Stimulated activated CD4-positive, alpha-beta T cell treated with anti-CD3 and anti-CD28 coated beads, TNF-alpha, amount 100 ng/mL, for 24 hours (primary cell): ENCODE data around the gene ESPL1.

Experiments
- DNase-seq, 3 experiments: peaks; one replicate each; pipeline ENCODE4 v3.0.0-alpha.2; 2020; ENCODE audit warnings: low read depth in 3 of 3

Gene ESPL1

DNA sequence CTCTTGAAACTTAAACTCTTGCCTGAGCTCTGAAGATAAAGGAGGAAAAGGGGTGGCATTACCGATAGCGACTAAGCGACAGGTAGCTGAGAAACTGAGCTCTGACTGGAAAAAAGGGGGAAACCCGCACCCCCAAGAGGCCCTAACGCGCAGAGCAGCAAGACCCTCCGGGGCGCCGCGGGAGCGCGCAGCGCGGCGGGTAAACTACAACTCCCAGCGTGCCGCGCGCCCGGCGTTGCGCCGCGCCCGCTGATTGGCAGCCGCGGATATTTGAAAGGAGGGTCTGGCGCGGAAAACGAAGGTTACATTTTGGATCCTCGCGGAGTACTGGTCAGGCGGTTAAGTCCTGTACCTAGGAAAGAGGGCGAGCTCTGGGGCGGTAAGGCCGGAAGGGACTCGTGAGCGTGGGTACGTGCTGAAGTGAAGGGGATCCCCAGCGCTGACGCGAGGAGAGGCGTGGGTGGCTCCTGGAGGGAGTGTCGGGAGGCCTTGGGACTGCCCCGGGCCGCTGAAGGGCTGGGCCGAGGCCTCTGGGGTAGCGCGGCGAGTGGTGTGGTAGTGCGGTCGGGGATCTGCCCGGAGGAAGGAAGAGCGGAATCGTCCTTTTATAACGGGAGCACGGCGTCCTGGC lies at the start of gene ESPL1:
Gene ESPL1 (plus strand): TSS at position 301 of the 631 bp plus-strand sequence. CDS start 468 bp downstream, outside the sequence.
- peak; percentile 60 to 90 (median 69) for DNase-seq

DNA sequence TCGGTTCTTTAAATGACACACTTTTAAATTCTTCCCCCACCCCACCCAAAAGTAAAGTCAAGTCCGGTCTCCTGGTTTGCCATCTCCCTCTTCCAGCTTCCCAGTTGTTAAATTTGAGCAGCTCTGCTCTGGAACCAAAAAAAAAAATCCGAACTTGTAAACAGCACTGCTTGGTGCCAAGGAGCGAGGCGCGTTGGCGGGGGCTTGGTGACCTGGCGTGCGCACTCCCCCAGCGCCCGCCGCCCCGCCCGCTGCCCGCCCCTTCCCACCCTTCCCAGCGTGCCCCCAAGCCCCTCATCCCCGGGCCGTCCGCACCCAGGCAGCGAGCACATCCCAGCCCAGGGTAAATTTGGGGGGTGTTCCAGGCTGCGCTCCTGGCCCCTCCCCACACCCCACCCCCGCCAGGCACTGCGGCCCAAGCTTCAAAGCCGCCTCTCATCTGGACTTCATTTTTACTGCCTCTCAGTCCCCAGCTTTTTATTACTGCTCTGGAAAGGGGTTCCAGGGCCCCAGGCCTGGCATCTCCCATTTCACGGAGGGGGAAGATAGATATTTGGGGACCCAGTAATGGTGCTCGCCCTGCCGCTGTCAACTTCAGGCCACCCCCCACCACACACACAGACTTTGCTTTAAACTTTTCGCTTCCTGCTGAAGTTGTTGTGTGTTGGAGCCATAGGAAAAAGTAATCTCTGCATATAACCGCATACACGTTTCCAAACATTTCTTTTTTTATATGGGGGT lies 49.4 kb upstream of the ESPL1 start:
- DNase-seq, result no peak

DNA sequence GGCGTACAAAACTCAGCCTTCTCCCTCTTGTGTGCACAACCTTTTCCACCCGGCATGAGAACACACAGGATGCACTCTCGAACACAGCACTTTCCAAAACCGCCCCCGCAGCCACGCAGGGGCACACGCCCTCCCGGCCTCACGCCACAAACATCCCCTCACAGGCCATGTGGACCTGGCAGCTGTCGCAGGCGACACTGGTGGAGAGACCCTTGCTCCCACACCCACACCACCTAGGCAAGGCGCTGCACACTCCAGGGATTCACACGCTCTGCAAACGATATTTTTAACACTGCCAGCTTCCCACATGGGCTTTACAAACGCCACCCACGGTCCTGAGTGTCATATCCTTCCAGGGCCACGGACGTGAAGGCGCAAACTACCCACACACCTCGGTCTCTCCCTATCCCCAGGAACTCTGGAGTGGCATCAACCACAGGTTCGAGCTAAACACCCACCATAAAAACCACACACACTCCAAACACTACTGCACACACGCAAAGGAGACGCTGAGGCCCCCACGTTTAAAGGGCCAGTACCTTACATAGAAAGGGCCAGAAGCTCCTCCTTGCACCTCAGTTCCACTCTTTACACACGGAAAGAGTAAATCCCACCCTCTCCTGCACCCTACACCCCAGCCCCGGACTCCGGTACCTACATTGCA lies 48.7 kb upstream of the ESPL1 start:
- peak; percentile 49 to 76 (median 67) for DNase-seq

DNA sequence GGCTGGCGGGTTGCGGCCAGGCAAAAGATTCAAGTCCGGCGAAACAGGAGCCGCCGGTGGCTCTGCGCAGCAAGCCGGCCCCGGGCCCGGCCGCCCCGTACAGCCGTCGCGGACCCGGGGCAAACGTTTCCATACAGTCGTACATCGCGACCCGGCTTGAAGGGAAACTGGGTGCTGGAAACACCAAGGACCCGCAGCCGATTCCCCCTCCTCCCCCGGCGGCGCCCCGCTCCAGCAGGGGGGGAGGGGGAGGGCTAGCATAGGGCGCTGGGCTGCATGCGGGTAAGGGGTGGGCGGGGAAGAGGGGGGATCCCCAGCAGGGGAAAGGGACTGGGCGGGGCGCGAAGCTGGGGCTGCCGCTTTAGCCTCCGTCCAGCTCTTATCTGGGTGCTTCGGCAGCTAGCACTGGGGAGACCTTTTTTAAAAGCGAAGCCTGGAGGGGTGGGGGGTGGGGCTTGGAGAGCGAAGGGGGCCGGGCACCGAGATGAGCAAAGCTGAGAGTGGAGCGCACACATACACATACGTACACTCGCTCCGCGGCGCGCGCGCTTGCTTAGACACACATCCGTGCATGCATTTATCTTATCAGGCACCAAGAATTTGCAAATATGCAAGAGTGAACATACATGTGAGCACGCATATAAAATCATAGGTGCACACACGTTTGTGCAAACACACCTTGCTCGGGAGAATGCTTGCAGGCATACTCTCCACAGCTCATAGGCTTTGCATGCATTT lies 48.0 kb upstream of the ESPL1 start:
- DNase-seq, result peak; percentile 56 to 75 (median 58)

DNA sequence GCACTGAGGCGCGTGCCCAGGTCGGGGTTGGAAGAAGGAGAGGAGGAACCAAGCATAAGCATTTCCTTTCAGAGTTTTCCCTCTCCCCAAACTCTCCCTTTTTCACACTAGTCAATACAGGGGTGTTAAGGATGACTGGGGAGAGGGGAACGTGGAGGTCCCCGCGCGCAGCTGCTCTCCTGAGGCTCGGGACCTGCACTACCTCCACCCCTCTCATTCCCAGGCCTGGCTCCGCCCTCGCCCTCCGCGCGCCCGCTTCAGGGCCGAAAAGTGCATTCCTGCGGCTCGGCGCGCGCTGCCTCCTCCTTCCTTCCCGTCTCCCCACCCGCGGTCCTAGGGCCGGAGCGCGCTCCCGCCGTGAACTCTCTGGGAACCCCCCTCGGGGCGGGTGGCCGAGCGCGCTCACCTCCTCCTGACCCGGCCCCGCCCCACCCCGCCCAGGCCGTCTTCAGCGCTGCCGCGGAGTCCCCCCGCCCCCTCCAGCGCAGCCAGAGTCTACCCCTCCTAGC lies 47.4 kb upstream of the ESPL1 start:
- peak; percentile 48 to 82 (median 62) for DNase-seq

DNA sequence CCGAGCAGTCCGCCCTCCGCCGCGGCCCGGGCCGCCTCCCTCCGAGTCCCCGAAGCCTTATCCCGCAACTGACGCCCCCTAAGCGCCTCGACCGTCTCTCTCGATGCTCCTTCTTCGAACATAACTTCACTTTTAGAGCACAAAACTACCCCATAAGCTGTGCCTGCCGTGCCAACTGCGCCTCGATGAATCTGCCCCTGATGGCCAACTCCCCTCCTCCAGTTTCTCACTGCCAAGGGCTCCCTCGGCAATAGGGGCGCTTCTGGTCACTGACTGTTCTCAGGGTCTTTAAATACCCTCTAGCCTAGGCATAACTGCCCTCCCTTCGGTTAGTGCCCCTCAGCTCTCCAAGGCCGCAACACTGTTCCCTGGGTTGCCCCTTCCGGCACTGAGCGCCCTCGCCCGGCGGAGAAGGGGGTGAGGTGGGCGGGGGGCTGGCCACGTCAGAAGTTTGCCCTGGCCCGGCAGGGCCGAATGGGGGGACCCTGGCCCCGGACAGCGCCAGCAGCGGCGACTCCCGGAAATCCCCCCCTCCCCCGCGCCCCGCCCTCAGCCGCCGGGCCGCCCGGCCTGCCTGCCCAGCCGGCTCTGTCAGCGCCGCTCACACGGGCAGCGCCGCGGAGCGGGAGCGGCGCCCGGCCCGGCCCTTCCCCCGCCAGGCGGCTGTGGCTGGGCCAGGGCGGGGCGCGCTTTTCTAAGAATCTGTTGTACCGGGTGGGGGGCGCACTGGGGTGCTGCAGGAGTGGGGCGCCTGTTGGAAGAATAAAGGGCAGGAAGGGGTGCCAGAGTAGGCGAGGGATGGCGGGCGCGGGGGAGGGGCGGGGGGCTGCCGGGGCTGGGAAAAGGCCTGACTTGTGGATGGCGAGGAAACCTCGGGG lies 46.7 kb upstream of the ESPL1 start:
- DNase-seq, result peak in 1 of 3 experiments; percentile 37

DNA sequence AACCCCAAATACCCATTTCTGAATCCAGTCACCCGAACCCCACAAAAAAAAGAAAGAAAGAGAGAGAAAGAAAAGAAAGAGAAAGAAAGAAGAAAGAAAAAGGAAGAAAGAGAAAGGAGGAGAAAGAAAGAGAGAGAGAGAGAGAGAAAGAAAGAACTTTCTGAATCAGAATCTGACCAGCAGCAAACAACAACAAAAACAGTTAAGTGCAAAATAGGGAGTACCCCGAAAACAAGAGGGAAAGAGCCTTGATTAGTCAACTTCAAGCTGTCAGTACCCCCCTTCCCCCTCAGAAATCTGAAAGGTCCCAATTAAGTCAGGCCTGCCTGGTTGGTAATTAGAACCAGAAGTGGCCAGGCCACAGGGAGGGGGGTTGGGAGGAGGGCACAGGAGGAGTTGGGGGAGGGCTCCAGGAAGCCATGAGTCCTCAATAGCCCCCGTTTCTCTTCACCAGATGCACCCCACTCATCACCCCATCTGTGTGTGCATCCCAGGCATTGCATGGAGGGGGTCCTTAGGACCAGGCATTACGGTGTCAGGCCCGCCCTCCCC lies 45.9 kb upstream of the ESPL1 start:
- no peak for DNase-seq

DNA sequence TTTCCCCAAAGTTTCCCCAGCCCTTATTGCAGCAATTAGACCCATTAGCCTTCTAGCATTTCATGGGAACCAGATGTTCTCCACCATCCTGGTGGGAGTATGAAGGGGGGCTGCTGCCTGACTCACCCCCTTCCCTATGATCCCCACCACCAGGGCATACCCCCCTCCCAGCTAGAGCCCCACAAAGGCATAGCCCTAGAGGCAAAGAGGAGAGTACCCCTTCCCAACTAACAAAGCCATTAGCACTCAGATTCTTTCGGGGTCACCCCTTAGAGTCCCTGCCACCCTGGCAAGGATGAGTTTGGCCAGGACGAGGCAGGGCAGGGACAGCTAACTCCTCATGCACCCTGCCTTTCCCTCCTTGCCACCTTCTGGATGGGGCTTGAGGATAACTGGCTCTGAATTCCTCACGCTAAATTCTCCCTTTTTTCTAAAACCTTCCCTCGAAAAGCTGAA lies 45.3 kb upstream of the ESPL1 start:
- no peak for DNase-seq

DNA sequence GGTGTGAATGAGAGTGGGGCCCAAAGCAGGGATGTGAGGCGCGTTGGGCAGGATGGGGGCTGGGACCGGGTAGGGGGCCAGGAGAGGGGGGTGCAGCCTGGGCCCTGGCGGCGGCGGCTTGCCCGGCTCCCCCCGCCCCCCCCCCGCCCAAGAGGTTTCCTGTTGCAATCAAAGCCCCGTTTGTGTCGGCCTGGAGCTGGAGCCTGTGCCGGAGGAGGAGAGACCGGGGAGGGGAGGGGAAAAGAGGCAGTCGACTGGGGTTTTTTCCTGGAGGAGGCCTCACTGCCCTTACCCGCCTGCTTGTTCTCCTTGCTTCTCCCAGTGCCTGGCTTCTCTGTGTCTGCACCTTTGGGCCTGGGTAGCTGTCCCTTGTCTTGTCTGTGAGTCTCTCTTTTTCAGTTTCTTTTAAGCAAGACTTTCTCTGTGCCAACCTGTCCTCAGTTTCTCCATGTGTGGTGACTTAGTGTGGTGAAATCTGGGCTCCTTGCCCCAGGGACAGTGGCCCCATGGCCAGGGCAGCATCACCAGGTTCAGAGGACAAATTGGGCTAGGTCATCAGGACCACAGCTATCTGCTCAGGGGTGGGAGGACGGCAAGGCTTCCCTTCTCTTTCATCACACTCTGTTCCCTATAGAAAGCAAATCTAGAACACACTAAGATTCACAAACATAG lies 44.6 kb upstream of the ESPL1 start:
- no peak for DNase-seq

DNA sequence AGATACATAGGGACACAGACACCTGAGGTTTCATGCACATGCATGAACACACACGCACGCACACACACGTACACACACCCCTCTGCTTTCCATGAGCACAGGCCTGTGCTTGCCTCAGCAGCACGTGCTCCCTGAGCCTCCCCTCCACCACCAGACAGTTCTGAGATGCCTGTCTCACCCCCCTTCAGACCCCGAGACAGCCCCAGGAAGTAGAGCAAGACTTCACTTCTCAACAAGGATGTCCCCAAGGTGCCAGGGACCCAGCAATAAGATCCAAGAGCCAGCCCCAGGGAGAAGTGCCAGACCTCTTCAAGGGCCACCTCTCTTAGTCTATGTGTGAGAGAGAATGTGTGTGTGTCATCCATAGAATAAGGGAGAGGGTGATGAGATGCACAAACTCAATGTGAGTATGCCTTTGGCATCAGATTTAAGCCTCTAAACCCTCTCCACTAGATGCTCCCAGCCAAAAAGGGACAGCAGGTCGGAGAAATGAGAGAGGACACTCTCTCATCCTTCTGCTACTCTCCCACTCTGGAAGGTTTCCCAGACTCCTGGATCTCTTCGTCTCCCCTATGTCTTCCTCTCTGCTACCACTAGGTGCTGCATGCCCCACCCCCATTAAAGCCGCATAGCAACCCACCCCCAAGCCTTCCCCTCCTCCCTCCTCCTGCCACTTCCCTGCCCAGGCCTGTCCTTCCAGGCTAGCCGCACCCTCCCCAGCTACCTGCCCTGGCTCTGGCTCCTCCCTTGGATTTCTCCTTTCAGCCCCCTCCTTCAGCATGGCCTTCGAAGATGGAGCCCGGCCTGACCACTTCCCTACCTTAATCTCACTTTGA lies 43.8 kb upstream of the ESPL1 start:
- DNase-seq, result no peak

DNA sequence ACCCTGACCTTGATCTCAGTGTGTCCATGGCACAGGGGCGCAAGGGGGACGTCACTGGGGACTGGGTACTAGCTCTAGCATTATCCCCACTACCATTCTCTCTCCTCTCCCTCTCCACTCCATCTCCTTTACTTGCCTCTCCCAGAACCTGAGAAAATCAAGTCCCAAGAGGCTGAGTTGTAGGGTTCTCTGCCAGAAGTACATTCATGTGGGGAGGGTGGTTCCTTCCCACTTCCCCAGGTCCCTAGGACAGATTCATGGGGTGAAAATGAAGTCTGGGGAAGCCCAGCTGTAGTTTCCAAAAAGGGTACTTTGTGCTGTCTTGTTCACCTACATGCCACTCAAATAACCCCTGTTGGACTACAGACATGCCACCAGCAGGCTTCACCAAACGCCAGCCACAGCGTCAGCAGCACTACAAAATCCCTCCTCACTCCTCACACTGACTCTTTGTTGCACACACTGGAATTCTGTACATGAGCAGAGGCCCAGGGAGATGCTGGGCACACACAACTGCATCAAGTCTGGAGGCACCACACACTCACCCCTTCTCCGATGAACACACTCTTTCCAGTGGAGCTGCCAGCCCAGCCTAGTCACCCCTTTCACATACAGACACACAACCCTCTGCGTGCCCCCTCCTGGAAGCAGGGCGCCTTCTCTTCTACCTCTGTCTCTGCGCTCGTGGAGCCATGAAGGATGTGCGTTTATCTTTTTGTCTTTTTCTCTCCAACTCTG lies 43.0 kb upstream of the ESPL1 start:
- no peak for DNase-seq

DNA sequence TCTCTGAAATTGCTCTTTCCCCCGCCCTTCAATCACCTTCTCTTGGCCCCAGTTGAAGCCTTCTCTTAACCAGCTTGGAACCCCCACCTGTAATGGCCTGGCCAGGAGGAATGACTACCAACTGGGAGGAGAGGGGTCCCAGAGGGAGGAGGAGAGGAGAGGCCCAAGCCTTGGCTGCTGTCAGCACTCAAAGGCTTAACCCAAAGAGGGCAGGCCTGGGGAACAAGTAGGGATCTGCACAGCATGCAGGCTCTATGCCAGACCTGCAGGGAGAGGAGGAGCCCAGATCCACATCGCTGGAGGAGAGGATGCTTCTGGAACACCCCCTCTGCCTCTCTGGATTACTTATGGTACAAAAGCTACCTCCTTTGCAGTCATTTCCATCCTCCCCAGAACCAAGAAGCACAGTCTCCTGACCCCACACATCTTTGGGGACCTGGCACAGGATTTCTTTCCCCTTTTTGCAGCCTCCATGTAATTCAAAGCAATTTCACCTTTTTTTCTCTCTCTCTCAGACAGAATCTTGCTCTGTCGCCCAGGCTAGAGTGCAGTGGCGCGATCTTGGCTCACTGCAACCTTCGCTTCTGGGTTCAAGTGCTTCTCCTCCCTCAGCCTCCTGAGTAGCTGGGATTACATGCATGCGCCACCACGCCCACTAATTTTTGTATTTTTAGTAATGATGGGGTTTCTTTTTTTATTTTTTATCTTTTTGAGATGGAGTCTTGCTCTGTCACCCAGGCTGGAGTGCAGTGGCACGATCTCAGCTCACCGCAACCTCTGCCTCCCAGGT lies 42.3 kb upstream of the ESPL1 start:
- DNase-seq, result no peak

DNA sequence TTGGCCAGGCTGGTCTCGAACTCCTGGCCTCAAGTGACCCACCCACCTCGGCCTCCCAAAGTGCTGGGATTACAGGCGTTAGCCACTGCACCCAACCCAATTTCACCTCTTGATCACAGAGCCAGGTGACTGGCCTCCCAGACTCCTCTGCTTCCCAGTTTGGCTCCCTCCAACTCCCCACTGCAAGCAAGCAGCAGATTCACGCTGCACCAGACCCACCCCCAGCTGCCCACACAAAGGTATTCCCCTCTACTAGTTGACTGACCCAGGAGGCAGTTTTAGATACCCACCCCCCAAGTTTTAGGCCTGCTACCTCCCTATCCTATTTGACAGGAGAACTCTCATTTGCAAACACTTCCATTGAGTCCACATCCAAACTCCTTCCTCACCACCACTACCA lies 41.3 kb upstream of the ESPL1 start:
- no peak for DNase-seq

DNA sequence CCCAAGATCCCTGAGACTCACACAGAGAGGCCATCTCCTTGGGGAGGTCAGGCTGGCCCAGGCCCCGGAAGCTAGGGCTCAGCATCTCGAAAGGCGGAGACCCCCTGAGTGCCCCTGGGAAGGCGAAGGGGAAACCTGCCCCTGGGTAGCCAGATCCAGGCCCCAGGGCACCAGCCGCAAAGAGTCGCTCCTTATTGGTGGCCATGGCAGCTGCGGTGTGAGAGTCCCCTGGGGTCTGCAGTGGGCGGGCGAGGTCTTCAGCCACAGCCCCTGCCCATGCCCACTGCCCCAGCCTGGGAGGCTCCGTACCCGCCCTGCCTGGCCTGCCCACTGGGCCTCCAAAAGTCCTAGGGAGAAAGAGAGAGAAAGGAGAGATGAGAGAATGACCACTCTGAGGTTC lies 40.8 kb upstream of the ESPL1 start:
- no peak for DNase-seq

DNA sequence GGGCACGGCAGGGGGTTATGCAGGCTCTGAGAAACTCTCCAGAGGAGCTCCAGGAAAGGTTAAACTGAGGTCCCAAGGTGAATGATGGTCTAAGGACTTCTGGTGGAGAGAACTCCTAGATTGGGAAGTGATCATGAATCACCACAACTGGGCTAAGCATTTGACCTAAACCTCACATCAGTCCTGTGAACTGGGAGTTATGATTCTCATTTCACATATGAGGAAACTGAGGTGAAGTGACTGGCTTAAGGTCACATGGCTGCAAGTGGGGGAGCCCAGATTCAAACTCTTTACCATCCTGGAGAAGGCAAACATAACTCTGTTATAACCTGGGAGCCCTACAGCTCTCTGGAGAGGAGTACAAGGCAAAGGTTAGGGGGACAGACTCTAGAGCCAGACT lies 40.3 kb upstream of the ESPL1 start:
- no peak for DNase-seq

DNA sequence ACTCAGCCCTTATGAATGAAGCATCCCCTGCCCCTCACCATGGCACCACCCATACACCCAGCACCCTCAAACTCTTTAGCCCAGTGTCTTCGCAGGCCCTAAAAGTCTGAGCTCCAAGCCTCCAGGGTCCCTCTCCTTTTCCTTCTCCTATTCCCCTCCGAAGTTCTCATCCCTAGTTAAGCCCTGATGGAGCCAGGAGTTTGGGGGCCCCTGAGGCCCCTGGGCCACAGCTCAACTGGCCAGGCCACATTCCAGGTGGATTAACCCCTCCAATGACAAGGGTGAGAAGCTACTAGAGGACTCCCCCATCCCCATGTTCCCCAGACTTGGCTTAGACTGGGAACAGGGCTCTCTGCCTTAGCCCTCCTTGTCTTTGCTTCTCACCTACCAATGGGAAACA lies 38.6 kb upstream of the ESPL1 start:
- DNase-seq, result no peak

DNA sequence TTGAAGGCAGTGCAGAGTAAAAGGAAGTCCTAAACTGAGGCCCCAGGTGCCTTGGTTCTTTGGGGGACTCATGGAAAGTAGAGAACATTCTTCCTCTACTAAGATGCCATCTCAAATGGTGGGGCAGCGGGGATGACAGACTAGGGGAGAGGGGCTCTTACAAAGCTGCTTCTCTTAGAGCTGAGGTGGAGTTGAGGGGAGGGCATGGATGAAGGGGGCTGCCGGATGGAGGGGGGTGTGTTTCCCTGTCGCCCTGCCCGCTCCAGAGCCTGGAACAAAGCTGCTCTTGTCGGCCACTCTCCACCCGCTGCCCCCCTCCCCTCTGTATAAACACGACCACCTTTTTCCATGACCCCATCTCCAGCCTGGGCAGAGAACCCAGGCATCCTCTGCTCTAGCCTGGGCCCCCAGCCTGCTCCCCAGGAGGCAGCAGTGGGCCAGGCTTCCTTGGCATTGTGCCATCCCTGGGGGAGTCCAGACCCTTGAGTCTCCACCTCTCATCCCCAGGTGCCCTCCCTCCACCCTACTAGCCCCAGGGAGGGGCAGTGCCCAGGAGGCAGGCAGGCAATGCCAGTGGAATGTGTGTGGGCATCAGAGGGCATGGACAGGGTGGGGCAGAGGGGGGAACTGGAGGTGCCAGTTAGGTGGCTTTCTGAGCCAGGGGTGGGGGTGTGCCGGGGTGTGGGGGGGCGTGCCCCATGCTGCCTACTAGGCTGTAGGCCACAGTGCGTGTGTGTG lies 37.8 kb upstream of the ESPL1 start:
- DNase-seq, result no peak
